Left lobe of liver (tissue), 2 donors: ENCODE measurements around the gene RYR1. TPM values are rescaled to one million over a fixed set of nuclear protein-coding genes. Genes with fewer than 3 reads are reported as not detected.
"Not testable (repeated sequence)": the region's sequence is repeated elsewhere in the genome, so short reads cannot be mapped to it uniquely, and the experiment has no call there.

Experiments
- ATAC-seq: fragments of 200-7000 bp; cut with Tn5 transposase; one replicate; pipeline ENCODE4 v1.9.1; 2020; ENCODE audit warnings: mild to moderate bottlenecking, moderate library complexity
- DNase-seq: peaks from one replicate; pipeline ENCODE4 v3.0.0-alpha.2; 2020; ENCODE audit warnings: low spot score
- total RNA-seq: library from RNA; stranded (reverse); gene quantifications from one replicate; pipeline ENCODE4 v1.2.1, GENCODE V29; 2021
- donor health status: DM: no; HTN: no; CAD: no; lungs with moderate emphysema.
- donor health status: DM: no; HTN: yes; CAD: no.

Gene RYR1
- total RNA-seq, 1 donor from 2014 or later, result 0.68 TPM

DNA sequence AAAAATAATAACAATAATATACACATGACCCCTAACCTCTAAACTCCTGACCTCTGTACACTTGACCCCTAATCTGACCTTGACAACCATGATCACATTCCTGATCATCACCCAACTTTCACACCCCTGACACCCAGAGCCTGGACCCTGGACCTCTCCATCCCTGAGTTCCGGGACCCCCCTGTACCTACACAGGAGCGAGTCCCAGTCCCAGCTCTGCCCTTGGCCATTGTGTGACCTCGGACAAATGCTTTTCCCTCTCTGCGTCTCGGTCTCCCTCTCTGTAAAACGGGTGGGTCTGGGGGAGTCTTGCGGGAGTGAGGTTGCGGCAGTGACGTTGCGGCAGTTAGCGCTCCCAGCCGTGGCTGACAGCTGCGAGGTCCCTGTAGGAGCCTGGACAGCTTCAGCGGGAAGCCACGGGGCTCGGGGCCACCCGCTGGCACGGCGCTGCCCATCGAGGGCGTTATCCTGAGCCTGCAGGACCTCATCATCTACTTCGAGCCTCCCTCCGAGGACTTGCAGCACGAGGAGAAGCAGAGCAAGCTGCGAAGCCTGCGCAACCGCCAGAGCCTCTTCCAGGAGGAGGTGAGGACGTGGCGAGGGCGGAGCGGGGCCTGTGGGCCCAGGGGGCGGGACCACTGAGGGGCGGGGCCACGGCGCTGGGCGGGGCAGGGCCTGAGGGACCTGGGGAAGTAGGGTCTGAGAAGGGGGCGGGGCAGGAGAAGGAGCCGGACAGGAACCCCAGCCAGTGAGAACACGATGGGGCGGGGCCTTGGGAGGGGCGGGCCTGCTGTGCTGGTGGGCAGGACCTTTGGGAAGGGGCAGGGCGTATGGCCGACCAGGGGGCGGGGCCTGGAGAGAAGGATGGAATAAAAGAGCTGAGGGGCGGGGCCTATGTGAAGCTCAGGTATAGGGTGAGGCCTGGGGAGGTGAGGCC is 19.2 kb downstream of the RYR1 start:
- no peak for ATAC-seq
- DNase-seq, result no peak

DNA sequence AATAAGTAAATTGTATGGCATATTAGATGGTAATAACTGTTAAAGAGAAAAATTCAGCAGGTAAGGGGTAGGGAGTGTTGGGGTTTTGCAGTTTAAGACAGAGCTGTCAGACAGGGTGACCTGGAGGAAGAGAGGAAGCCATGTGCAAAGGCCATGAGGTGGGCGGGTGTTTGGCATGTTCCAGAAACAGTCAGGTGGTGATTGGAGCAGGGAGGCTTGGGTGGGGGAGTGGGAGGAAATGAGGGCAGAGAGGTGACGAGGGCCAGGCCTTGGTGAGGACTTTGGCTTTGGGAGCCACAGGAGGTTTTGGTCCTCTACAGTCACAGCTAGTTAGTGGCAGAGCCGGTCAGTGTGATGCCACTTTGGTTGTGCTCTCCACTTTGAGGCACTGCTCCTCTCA is 20.1 kb downstream of the RYR1 start:
- ATAC-seq (no peak), DNase-seq (no peak)

DNA sequence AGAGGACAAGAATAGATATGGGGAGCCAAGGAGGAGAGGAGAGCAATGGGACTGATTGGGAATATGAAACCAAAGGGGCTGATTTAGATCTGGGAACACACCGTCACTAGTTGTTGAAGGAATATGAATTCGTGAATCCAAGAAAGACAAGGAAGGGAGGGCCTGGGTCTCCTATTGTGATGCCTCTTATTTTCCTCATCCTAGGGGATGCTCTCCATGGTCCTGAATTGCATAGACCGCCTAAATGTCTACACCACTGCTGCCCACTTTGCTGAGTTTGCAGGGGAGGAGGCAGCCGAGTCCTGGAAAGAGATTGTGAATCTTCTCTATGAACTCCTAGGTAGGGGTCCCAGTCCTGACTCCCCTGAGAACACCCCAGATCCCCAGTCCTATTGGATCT is 21.5 kb downstream of the RYR1 start:
- DNase-seq (no peak), ATAC-seq (no peak)

DNA sequence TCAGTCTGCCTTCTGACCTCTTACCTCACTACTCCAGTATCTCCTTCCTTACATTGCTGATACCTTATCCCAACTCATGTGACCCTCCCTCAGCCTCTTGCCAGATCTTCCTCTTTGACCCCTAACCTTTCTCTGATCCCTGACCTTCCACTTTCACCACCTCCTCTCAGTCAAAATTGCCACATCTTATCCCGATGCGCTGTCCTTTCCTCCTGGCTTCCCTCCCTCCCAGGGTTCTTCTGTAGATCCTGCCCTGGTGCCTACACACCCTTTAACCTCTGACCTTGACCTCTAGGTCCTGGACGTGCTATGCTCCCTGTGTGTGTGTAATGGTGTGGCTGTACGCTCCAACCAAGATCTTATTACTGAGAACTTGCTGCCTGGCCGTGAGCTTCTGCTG is 23.7 kb downstream of the RYR1 start:
- ATAC-seq, result no peak

DNA sequence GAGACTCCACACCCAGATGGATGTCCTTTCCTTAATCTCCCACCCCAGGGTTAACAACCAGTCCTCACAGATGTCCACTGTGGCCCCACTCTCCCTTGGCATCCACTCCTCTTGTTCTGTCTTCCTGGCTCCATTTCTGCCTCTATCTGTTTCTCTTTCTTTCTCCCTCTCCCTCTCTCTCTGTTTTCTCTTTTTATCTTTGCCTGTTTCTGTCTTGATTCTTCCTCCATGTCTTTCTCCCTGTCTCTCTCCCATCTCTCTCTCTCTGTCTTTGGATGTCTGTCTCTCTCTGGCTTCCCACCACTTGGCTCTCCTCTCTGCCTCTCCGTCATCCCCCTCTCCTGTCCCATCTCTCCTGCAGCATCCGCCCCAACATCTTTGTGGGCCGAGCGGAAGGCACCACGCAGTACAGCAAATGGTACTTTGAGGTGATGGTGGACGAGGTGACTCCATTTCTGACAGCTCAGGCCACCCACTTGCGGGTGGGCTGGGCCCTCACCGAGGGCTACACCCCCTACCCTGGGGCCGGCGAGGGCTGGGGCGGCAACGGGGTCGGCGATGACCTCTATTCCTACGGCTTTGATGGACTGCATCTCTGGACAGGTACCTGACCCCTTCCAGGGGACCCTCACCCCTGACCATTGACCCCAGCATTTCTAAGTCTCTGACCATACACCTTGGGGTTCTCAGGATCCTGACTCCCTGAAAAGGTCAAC is 24.4 kb downstream of the RYR1 start:
- DNase-seq (no peak), ATAC-seq (no peak)

More for the DNA sequence above, 23.7 kb downstream of the RYR1 start:
- no peak for DNase-seq

DNA sequence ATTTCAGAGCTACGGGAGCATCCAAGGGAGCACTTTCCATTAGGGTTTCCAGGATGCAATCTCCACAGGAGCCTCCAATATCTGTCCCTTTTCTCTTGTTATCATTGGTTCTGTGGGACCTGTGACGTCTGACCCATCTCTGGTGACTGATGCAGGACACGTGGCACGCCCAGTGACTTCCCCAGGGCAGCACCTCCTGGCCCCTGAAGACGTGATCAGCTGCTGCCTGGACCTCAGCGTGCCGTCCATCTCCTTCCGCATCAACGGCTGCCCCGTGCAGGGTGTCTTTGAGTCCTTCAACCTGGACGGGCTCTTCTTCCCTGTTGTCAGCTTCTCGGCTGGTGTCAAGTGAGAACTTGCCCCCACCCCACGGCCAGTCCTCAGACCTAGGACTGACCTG is 25.5 kb downstream of the RYR1 start:
- no peak for DNase-seq
- no peak for ATAC-seq

DNA sequence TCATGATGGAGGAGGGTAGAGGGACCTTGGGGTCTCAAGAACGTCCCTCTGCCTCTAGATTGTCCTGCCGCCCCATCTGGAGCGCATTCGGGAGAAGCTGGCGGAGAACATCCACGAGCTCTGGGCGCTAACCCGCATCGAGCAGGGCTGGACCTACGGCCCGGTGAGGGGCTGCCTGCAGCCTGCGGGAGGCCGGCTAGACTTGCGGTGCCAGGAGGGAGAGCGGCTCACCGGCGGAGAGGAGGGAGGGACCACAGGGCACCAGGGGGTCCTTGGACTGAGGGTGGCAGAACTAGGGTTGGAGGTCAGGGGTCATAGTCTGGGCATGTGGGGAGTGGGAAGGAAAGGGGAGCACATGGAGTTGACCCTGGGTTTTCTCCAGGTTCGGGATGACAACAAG is 29.9 kb downstream of the RYR1 start:
- DNase-seq (no peak), ATAC-seq (no peak)

DNA sequence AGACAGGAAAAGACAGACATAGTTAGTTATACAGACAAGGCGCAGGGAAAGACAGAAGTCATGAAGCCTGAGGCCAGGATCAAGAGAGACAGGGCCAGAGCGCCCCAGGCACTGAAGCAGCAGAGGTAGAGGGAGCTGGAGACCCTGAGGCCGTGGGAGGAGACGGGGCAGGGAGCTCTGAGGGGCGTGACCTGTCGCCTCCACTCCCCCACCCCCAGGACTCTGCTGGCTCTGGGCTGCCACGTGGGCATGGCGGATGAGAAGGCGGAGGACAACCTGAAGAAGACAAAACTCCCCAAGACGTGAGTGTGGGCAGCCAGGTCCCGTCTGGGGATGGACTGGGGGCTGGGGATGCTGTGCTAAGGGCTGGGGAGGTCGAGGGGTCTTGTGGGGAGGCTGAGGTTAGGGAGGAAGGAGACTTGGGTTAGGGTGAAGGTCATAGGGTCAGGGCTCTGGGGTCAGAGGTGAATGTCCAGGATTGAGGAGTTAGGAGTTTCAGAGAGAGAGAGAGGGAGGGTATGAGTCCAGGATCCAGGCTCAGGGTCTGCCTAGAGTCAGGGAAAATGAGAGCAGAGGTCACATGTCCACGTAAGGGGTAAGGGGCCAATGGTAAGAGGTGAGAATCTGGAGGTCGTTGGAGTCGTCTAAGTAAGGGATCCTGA is 31.1 kb downstream of the RYR1 start:
- DNase-seq (no peak), ATAC-seq (no peak)

DNA sequence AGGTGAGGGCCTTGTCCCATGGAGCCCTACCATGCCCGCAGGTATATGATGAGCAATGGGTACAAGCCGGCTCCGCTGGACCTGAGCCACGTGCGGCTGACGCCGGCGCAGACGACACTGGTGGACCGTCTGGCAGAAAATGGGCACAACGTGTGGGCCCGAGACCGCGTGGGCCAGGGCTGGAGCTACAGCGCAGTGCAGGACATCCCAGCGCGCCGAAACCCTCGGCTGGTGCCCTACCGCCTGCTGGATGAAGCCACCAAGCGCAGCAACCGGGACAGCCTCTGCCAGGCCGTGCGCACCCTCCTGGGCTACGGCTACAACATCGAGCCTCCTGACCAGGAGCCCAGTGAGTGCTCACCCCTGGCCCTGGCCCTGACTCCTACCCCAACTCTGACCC is 32.6 kb downstream of the RYR1 start:
- DNase-seq, result no peak
- ATAC-seq, result no peak

DNA sequence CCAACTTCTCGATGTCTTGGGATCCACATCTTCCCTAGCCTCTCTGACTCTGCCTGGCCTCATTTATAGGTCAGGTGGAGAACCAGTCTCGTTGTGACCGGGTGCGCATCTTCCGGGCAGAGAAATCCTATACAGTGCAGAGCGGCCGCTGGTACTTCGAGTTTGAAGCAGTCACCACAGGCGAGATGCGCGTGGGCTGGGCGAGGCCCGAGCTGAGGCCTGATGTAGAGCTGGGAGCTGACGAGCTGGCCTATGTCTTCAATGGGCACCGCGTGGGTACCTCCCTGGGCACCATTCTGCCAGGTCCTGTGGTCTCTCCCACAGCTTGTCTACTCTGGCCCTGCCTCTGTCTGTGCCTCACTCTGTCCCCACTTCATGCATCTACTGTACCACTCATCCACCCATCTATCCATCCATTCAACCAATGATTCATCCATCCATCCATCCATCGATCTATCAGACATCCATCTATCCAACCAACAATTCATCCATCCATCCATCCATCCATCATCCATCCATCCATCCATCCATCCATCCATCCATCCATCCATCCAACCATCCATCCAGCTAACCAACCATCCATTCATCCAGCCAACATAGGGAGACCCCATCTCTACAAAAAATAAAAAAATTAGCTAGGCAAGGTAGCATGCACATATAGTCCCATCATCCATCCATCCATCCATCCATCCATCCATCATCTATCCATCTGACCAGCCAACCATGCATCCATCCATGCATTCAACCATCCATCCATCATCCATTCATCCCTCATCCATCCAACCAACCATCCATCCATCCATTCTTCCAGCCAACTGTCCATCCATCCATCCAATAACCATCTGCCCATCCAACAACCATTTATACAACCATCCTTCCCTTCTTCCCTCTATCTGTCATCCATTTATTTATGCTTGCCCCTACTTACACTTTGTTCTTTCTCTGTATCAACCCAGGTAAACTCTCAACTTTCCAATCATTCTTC is 34.3 kb downstream of the RYR1 start:
- DNase-seq, result no peak
- no peak for ATAC-seq

DNA sequence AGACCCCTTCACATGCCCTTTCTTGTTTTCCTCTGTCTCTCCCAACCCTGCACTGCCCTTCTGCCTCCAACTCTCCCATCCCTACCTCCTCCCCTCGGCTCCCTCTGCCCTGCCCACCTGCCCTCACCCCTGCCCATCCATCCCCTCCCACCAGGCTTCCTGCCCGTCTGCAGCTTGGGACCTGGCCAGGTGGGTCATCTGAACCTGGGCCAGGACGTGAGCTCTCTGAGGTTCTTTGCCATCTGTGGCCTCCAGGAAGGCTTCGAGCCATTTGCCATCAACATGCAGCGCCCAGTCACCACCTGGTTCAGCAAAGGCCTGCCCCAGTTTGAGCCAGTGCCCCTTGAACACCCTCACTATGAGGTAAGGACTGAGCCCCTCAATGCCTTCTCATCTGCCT is 35.7 kb downstream of the RYR1 start:
- ATAC-seq, result no peak
- DNase-seq, result no peak

DNA sequence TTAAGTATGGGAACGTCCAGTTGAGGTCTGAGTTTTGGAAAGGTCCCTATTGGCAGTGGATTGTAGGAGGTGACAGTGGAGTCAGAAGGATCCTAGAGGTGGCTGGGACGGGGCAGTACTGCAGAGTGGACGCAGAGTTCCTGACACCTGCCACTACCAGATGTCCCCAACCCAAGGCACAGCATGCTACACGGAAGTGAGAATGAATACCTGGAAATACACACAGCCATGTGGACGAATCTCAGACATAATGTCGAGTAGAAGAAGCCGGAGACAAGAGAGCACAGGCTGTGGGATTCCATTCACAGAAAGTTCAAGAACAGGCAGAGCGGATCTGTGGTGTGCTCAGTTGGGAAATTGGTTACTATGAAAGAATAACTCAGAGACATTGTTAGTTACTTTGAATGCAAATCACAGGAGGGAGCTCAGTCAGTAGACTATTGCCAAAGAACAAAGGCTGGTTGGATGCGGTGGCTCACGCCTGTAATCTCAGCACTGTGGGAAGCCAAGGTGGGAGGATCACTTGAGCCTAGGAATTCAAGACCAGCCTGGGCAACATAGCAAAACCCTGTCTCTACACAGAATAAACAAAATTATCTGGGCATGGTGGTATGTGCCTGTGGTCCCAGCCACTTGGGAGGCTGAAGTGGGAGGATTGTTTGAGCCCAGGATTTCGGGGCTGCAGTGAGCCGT is 37.4 kb downstream of the RYR1 start:
- ATAC-seq (no peak), DNase-seq (no peak)

DNA sequence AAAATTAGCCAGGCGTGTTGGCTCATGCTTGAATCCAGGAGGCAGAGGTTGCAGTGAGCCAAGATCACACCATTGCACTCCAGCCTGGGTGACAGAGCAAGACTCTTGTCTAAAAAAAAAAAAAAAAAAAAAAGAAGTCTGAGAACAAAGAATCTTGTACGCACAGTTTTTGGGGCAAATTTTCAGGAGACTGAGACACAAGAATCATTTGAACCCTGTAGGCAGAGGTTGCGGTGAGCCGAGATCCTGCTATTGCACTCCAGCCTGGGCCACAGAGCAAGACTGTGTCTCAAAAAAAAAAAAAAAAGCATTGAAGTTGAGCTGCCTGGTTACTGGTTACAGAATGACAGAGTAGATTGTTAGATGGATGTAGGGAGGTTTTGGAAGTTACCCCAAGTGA is 39.2 kb downstream of the RYR1 start:
- not testable (repeated sequence) for ATAC-seq, DNase-seq

DNA sequence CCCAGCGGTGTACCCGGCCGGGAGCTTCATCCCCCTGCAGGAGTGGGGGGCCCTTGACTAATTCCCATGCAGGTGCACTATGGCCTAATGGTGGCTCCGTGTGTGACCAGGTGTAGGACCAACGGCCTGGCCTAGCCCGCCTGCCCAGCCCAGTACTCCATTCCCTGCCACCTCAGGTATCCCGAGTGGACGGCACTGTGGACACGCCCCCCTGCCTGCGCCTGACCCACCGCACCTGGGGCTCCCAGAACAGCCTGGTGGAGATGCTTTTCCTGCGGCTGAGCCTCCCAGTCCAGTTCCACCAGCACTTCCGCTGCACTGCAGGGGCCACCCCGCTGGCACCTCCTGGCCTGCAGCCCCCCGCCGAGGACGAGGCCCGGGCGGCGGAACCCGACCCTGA is 39.7 kb downstream of the RYR1 start:
- no peak for ATAC-seq
- no peak for DNase-seq

DNA sequence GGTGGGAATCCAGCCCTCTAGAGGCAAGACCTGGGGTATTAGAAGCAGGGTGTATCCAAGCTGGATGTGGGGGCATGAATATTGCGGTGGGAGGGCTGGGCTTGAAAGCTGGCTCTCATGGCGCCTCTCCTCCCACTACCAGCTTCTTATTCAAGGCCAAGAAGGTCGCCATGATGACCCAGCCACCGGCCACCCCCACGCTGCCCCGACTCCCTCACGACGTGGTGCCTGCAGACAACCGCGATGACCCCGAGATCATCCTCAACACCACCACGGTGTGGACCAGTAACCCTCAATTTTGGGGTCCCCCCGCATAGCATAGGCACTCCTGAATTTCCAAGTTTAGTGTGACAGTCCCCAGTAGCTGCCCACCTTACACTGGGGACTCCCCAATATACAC is 41.7 kb downstream of the RYR1 start:
- no peak for ATAC-seq
- no peak for DNase-seq

DNA sequence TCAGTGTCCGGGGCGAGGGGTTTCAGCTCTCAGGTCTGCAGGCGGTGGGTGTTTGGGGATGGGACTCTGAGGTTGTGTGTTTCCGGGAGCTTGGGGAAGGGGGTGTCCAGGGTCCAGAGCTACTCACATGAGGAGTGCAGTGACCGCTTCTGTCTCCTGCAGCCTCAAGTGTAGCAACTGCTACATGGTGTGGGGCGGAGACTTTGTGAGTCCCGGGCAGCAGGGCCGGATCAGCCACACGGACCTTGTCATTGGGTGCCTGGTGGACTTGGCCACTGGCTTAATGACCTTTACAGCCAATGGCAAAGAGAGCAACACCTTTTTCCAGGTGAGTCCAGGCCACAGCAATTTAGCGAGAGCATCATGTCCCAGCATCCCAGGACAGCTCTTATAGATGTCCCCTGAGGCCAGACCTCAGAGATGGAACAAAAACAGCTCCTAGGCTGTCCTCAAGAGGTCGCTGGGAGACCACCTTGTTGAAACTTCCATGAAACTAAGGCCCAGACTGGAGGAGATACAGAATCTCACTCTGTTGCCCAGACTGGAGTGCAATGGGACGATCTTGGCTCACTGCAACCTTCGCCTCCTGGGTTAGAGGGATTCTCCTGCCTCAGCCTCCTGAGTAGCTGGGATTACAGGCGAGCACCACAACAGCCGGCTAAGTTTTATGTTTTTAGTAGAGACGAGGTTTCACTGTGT is 44.9 kb downstream of the RYR1 start:
- ATAC-seq (no peak), DNase-seq (no peak)

DNA sequence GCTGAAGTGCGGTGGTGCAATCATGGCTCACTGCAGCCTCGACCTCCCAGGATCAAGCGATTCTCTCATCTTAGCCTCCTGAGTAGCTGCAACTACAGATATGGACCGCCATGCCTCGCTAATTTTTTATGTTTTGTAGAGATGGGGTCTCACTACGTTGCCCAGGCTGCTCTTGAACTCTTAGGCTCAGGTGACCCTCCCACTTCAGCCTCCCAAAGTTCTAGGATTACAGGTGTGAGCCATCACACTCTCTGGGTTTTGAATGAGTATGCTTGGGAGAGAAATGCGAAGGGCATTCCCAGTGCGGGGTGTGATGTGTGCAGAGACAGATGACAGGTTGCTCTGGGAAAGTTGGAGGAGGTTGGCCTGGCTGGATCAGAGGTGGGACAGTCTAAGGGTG is 49.0 kb downstream of the RYR1 start:
- ATAC-seq, result no peak
- DNase-seq, result no peak

DNA sequence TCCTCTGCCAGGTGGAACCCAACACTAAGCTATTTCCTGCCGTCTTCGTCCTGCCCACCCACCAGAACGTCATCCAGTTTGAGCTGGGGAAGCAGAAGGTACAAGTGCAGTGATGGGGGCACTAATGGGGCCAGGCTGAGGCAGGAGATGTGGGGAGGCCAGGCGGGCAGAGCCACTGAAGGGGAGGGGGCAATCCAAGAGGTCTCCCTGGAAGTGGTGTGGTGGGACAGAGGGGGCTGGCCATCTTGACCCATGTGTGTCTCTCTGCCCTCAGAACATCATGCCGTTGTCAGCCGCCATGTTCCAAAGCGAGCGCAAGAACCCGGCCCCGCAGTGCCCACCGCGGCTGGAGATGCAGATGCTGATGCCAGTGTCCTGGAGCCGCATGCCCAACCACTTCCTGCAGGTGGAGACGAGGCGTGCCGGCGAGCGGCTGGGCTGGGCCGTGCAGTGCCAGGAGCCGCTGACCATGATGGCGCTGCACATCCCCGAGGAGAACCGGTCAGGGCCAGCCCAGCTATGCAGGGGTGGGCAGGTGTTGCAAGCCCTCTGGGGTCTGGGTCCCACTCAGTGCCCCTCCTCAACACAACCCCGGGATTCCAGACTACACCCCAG is 49.6 kb downstream of the RYR1 start:
- DNase-seq (no peak), ATAC-seq (no peak)

DNA sequence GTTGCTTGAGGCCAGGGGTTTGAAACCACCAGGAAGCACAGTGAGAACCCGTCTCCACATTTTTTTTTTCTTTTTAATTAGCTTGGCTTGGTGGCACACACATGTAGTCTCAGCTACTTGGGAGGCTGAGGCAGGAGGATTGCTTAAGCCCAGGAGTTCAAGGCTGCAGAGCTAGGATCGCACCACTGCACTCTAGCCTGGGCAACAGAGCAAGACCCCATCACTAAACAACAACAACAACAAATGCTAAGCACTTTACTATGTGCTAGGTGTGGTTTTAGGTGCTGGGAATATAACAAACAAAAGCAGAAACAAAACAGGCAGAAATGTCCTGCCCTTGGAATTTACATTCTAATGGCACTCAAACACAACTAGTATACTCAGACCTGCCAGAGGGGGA is 51.3 kb downstream of the RYR1 start:
- no peak for DNase-seq
- ATAC-seq, result no peak
